GM08714 (cell line): ENCODE measurements around the gene DCTN3.

ENCODE experiments used
- H3K4me3 ChIP-seq: fragments of 200-500 bp; sonication (Bioruptor generic); 2 replicates; pipeline ENCODE4 v1.5.1; 2014; ENCODE audit warnings: mild to moderate bottlenecking, low read length, inconsistent platforms
- ZNF274 ChIP-seq: IDR thresholded peaks from 2 replicates; pipeline ENCODE4 v1.6.1; 2012; ENCODE audit warnings: mild to moderate bottlenecking, low read depth, low read length

The DCTN3 gene

GRCh38 chr9:34620061-34620994 lies at the start of gene DCTN3:
Gene DCTN3 (minus strand): TSS chr9:34620495. CDS start chr9:34620464, 31 bp downstream.
- no peak for TF ChIP-seq ZNF274
- peak within 1 kb of the TSS; percentile 91 for H3K4me3 ChIP-seq

- peak overlapping the region; percentile 79 for H3K4me3 ChIP-seq
These were observed 45.3 kb upstream of the DCTN3 start for GRCh38 chr9:34665381-34666250.

GRCh38 chr9:34665067-34665380 lies 44.7 kb upstream of the DCTN3 start:
- no peak for TF ChIP-seq ZNF274
- H3K4me3 ChIP-seq = peak overlapping the region; percentile 46; the same call in 1 of the 2 replicates

More at GRCh38 chr9:34665381-34666250, 45.3 kb upstream of the DCTN3 start:
- TF ChIP-seq ZNF274 = no peak

- no peak overlapping the region; the same call in 1 of the 2 replicates for H3K4me3 ChIP-seq
- no peak for TF ChIP-seq ZNF274
These were observed 44.2 kb upstream of the DCTN3 start for GRCh38 chr9:34664281-34665066.

GRCh38 chr9:34663303-34663605 lies 43.0 kb upstream of the DCTN3 start:
- no peak for TF ChIP-seq ZNF274
- no peak overlapping the region for H3K4me3 ChIP-seq

- TF ChIP-seq ZNF274 = no peak
- no peak within 1 kb of the TSS for H3K4me3 ChIP-seq
These were observed 42.4 kb upstream of the DCTN3 start, which contains the start of gene CCL27 for GRCh38 chr9:34662526-34663302. Gene CCL27 (minus strand): TSS chr9:34662657. CDS start chr9:34662633, 24 bp downstream.

- H3K4me3 ChIP-seq = no peak overlapping the region
- TF ChIP-seq ZNF274 = no peak
These were observed 39.4 kb upstream of the DCTN3 start for GRCh38 chr9:34659592-34660253.

GRCh38 chr9:34658461-34658860 lies 38.2 kb upstream of the DCTN3 start:
- no peak overlapping the region for H3K4me3 ChIP-seq
- no peak for TF ChIP-seq ZNF274

GRCh38 chr9:34656992-34657391 lies 36.7 kb upstream of the DCTN3 start:
- no peak overlapping the region for H3K4me3 ChIP-seq
- no peak for TF ChIP-seq ZNF274

- no peak for TF ChIP-seq ZNF274
- no peak overlapping the region for H3K4me3 ChIP-seq
These were observed 35.1 kb upstream of the DCTN3 start for GRCh38 chr9:34655394-34655793.

- TF ChIP-seq ZNF274 = no peak
- H3K4me3 ChIP-seq = no peak overlapping the region
These were observed 34.2 kb upstream of the DCTN3 start for GRCh38 chr9:34654323-34655051.
